ENCODE results near the gene SPINK9. TPM values are rescaled to one million over a fixed set of nuclear protein-coding genes. Genes with fewer than 3 reads are reported as not detected.

The SPINK9 gene
- total RNA-seq, 1 donor from 2014 or later: not detected

DNA sequence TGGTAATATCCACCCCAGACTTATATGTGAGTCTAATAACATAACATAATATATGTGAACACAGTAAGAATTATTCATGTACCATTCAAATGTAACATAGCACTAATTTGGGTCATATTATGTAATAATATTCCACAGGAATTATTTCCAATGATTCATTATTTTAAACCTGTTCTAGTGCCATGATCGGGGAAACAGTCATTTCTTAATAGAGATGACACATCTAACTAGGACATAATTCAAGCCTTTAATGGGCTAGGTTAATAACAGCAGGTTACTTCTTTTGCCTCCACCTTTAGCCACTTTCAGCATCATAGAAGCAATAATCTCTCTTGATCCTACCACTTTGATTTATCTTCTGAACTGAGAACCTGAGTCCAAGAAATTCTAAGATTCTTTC lies 12.3 kb downstream of the SPINK9 start:
- ATAC-seq (ENCODE audit: poor library complexity) (no peak), DNase-seq (no peak)
- intact Hi-C loops (cut with DNase I): no loop called here

DNA sequence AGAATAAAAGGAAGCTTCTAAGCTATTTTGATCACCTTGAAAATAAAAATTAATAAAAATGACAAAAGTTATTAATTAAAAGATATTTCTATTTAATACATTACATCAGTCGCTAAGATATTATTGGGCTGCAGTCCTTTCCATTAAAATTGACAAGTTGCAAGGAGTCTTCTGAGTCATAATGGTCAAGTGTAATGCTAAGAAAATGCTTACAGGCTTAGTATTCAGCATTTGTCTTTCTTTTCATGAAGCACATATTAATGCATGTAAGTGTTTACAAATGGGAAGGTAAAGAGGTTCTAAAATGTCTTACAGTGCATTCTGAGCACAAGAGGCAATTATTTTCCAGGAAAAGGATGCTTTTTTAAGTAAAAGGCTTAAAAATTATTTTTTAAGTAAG lies 17.3 kb downstream of the SPINK9 start:
- intact Hi-C loops (cut with DNase I): no loop called here
- ATAC-seq (ENCODE audit: poor library complexity) (no peak), DNase-seq (no peak)

DNA sequence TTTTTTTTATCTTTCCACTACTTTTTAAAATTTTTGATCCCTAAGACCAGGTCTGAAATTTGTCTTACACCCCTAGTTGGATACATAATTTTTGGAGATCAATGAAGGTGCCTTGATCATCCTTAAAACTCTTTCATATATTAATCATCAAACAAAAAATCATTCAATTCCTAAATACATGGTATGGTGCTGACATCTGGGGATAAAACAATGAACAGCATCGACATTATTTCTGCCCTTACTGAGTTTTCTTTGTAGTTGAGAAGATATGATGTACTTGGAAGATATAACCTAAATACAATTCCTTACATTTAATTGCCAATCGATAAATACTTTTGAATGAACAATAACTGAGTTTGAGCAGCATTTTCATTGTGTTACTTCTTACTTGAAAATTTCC lies 18.3 kb downstream of the SPINK9 start:
- ATAC-seq (ENCODE audit: poor library complexity) (no peak), DNase-seq (no peak)
- intact Hi-C loops (cut with DNase I): no loop called here

DNA sequence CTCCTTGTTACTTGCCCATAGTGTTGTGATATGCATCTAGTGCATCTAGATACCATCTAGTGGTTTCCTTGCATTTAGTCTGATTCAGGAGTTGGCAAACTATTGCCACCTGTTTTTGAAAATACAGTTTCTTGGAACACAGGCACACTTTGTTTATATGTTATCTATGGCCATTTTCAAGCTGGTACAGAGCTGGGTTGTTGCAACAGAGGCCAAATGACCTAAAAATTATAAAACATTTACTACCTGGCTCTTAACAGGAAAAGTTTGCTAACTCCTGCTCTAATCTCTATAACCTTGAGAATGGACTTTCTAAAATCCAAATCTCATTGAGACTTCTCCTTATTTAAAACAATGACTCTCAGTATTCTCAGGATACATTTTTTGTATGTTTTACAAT lies 29.0 kb downstream of the SPINK9 start:
- no peak for DNase-seq
- no peak for ATAC-seq (ENCODE audit: poor library complexity)
- intact Hi-C loops (cut with DNase I): no loop called here

- intact Hi-C loops (cut with DNase I): no loop called here
- no peak for ATAC-seq (ENCODE audit: poor library complexity)
- no peak for DNase-seq
Observed at GRCh38 chr5:148368299-148368698, 32.9 kb downstream of the SPINK9 start.

GRCh38 chr5:148372166-148372725 lies 36.9 kb downstream of the SPINK9 start:
- intact Hi-C loops (cut with DNase I): no loop called here
- DNase-seq (no peak), ATAC-seq (ENCODE audit: poor library complexity) (no peak)

- no peak for ATAC-seq (ENCODE audit: poor library complexity)
- no peak for DNase-seq
- intact Hi-C loops (cut with DNase I): no loop called here
Observed at GRCh38 chr5:148372893-148373292, 37.5 kb downstream of the SPINK9 start.

- intact Hi-C loops (cut with DNase I): no loop called here
- no peak for DNase-seq
- ATAC-seq (ENCODE audit: poor library complexity): peak; percentile 87
Observed at GRCh38 chr5:148374690-148375360, 39.5 kb downstream of the SPINK9 start.

GRCh38 chr5:148376198-148376597 lies 40.8 kb downstream of the SPINK9 start:
- peak; percentile 49 for ATAC-seq (ENCODE audit: poor library complexity)
- DNase-seq: no peak
- intact Hi-C loops (cut with DNase I): no loop called here

DNA sequence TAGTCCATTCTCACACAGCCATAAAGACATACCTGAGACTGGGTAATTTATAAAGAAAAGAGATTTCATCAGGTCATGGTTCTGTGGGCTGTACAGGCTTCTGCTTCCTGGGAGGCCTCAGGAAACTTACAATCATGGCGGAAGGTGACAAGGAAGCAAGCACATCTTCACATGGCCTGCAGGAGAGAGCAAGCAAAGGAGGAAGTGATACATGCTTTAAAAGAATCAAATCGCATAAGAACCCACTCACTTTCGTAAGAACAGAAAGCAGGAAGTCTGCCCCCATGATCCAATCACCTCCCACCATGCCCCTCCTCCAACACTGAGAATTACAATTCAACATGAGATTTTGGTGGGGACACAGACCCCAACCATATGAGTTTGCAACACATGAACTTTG lies 43.3 kb downstream of the SPINK9 start:
- DNase-seq: no peak
- no peak for ATAC-seq (ENCODE audit: poor library complexity)
- intact Hi-C loops (cut with DNase I): no loop called here

- intact Hi-C loops (cut with DNase I): no loop called here
Observed at GRCh38 chr5:148379340-148379739, 44.0 kb downstream of the SPINK9 start.

DNA sequence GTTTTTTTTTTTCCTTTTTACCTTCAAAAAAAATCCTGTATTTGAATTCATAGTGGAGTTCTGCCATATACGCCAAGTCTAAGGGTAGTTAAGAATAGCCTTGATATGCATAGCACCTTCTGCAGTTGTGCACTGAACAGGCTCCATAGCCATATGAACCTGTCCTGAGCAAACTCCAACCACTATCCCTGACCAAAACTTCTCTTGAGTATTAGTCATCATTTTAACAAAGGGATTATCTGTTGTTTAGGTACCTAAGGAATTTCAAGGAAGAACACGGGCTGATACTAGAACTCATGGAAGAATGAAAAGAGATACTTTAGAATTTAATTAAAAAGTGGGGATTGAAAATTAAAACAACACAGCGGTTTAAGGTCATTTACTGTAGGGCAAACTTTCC lies 46.5 kb downstream of the SPINK9 start:
- intact Hi-C loops (cut with DNase I): no loop called here
- ATAC-seq (ENCODE audit: poor library complexity): no peak
- no peak for DNase-seq

More at GRCh38 chr5:148379340-148379739, 44.0 kb downstream of the SPINK9 start:
- DNase-seq (no peak), ATAC-seq (ENCODE audit: poor library complexity) (no peak)

DNA sequence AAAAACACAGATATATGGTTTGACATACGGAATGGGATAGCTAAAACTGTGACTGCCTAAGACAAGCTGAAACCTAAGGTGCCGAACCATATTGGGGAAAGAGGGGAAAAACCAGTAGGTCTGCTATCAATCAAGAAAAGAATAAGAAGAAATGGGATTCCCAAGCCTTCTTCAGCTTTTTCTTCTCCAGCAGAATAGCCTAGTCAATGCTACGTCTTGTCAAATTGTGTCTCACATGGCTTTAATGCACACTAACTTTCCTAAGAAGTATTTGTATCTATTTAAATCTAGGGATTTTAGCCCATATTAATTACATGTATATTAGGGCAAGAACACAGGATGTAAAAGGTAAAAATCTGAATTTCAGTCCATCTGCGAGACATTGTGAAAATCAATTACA lies 47.6 kb downstream of the SPINK9 start:
- intact Hi-C loops (cut with DNase I): no loop called here
- ATAC-seq (ENCODE audit: poor library complexity) (no peak), DNase-seq (no peak)

DNA sequence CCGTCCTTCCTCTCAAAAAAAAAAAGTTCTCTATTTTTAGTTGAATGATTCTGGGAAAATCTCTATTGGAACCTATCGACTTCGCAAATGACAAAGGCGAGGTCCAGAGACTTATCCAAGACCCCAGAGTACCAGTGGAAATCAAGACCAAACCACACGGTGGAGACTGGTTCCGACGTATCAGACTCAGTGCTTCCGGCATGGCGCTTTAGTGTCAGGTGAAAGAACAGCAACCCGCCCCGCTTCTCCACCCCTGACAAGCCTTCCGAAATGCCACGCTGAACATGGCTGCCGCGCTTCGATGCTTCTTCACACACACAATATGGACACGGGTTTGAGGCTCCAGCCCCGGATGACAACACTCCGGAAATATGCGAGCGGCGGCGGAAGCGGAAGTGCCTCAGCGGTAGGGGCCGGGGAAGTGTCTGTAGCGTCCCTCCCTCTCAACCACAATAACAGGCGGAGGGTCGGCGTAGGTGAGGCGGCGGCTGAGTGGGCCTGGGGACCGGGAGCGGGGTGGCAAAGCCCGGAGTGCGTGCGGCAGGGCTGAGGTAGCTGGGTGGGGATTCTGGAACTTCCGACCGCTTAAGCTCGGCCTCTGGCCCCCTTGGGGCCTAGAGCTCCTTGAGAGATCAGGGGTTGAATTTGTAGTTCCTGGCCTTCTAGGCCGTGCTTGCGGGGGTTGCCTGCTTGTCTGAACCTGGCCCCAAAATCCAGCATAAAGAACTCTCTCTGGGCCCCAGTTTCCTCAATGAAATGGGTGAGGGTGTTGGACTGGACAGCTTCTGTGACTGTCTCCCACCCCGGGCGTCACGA lies 48.4 kb downstream of the SPINK9 start, which contains the start of gene FBXO38:
FBXO38 (plus strand) TSS at position 395 of the 816 bp plus-strand sequence. CDS start 10,819 bp downstream, outside the sequence.
- intact Hi-C loops (cut with DNase I): no loop called here
- peak; percentile 97 for DNase-seq
- ATAC-seq (ENCODE audit: poor library complexity): peak; percentile 99

GRCh38 chr5:148384380-148384737 lies 49.0 kb downstream of the SPINK9 start:
- intact Hi-C loops (cut with DNase I): no loop called here
- DNase-seq: no peak
- peak; percentile 5 for ATAC-seq (ENCODE audit: poor library complexity)

DNA sequence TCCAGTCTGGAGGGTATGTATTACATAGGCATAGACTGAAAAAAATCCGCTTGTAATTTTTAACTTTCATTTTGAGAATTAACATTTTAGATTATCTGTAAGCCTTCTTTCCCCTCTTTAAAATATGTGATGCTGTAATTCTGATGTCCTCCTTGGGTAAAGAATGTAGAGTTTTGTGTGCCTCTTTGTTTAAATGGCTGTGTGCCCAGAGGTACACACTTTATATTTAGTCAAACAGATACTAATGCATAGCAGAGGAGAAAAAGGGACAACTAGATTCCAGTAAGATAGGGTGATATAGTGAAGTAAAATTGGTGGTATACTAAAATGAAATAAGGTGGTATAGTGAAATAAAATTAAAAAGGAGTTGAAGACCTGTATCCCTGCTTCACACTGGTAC lies 49.7 kb downstream of the SPINK9 start:
- intact Hi-C loops (cut with DNase I): no loop called here
- ATAC-seq (ENCODE audit: poor library complexity): no peak
- no peak for DNase-seq

DNA sequence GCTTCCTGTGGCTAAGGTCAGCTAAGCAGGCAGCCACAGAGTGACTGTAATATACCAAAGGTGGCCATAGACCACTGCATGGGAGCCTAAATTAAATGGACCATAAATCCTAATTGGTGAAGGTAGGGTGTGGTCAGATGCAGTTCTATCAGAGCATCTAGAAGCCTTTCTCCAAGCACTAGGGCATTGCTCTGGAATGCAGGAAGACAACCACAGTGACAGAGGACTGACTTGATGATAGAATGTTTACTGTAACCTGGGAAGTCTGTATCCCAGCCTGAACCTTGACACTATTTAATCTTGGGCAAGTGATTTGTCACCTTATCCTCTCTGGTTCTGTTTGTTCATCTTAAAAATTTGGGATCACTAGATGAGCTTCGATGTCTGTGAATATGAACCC lies 50.7 kb downstream of the SPINK9 start:
- intact Hi-C loops (cut with DNase I): no loop called here
- DNase-seq: no peak
- no peak for ATAC-seq (ENCODE audit: poor library complexity)

DNA sequence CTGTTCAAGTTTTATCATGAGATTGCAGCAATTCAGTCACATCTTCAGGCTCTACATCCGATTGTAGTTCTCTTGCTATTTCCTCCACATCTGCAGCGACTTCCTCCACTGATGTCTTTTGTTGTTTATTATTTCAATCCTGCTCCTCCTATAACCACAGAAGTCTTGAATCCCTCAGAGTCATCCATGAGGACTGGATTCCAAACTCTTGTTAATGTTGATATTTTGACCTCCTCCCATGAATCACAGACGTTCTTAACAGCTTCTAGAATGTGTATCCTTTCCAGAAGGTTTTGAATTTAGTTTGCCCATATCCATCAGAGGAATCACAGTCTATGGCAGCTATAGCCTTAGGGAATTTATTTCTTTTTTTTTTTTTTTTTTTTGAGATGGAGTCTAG lies 52.0 kb downstream of the SPINK9 start:
- no peak for ATAC-seq (ENCODE audit: poor library complexity)
- no peak for DNase-seq
- intact Hi-C loops (cut with DNase I): no loop called here

GRCh38 chr5:148388696-148389095 lies 53.3 kb downstream of the SPINK9 start:
- intact Hi-C loops (cut with DNase I): no loop called here
- ATAC-seq (ENCODE audit: poor library complexity) (no peak), DNase-seq (no peak)

Measured in Right ventricle myocardium superior (tissue), 1 donor.